Measurements from ENCODE around the gene CDCP2.
"Not testable (repeated sequence)": the region's sequence is repeated elsewhere in the genome, so short reads cannot be mapped to it uniquely, and the experiment has no call there.

Gene CDCP2

GRCh38 chr1:54167422-54168139 is 14.8 kb upstream of the CDCP2 start:
- no peak for DNase-seq

GRCh38 chr1:54166357-54166756 is 13.6 kb upstream of the CDCP2 start:
- DNase-seq: not testable (repeated sequence)

- DNase-seq: no peak
Measured at GRCh38 chr1:54165146-54165545, 12.3 kb upstream of the CDCP2 start.

- DNase-seq: no peak
Measured at GRCh38 chr1:54163573-54163972, 10.8 kb upstream of the CDCP2 start.

- no peak for DNase-seq
Measured at GRCh38 chr1:54163051-54163450, 10.3 kb upstream of the CDCP2 start.

GRCh38 chr1:54161495-54162168 is 8.8 kb upstream of the CDCP2 start:
- DNase-seq: no peak

- no peak for DNase-seq
Measured at GRCh38 chr1:54160351-54160750, 7.6 kb upstream of the CDCP2 start.

- DNase-seq: no peak
Measured at GRCh38 chr1:54159733-54160316, 7.0 kb upstream of the CDCP2 start.

GRCh38 chr1:54158071-54158470 is 5.3 kb upstream of the CDCP2 start:
- DNase-seq: peak; percentile 47

GRCh38 chr1:54157401-54157800 is 4.6 kb upstream of the CDCP2 start:
- DNase-seq: no peak

GRCh38 chr1:54156986-54157385 is 4.2 kb upstream of the CDCP2 start:
- DNase-seq: no peak

- no peak for DNase-seq
Measured at GRCh38 chr1:54156201-54156600, 3.4 kb upstream of the CDCP2 start.

GRCh38 chr1:54153535-54154439 is 987 bp upstream of the CDCP2 start:
- DNase-seq: no peak

GRCh38 chr1:54151013-54151412 is 1.8 kb downstream of the CDCP2 start:
- DNase-seq: no peak

GRCh38 chr1:54149734-54150133 is 3.1 kb downstream of the CDCP2 start:
- DNase-seq: no peak

GRCh38 chr1:54144366-54144765 is 8.4 kb downstream of the CDCP2 start:
- DNase-seq: no peak

- DNase-seq: no peak
Measured at GRCh38 chr1:54142146-54142900, 10.5 kb downstream of the CDCP2 start.

GRCh38 chr1:54139711-54140110 is 13.1 kb downstream of the CDCP2 start:
- no peak for DNase-seq

GRCh38 chr1:54138994-54139393 is 13.8 kb downstream of the CDCP2 start:
- no peak for DNase-seq

- DNase-seq: no peak
Measured at GRCh38 chr1:54137534-54138061, 15.2 kb downstream of the CDCP2 start.

- DNase-seq: no peak
Measured at GRCh38 chr1:54136963-54137533, 15.8 kb downstream of the CDCP2 start.

Measured in DMS153 (cell line).